ENCODE measurements around the gene HSDL1. TPM values are rescaled to one million over a fixed set of nuclear protein-coding genes. Genes with fewer than 3 reads are reported as not detected.

HSDL1 gene
- total and polyA plus RNA-seq, 2 experiments from 2014 or later: 10.8 to 17.0 TPM

- in situ Hi-C loops (cut with MboI): no loop called here
- no peak overlapping the region for H3K4me3 ChIP-seq
- WGBS, 2 experiments (ENCODE audit: low coverage in 1 of 2, low lambda C conversion rate in 2 of 2, missing lambda C conversion rate in 2 of 2): 27 to 28% methylated on average over 9 of the region's 9 CpGs
- H4K20me1 ChIP-seq (ENCODE audit: insufficient read depth): no peaks in the 10 kb centered on the region
- peaks cover 21% of the 10 kb centered on the region for H3K4me1 ChIP-seq (ENCODE audit: insufficient read depth)
- H3F3A ChIP-seq (ENCODE audit: insufficient read depth): peaks cover 10% of the 10 kb centered on the region; the same call in 1 of the 2 replicates
- H3K27ac ChIP-seq: peak overlapping the region; percentile 60
- peak; percentile 78 for DNase-seq
- H3K79me2 ChIP-seq (ENCODE audit: insufficient read depth): no peaks in the 10 kb centered on the region
- no peak overlapping the region for H3K4me2 ChIP-seq (ENCODE audit: unreplicated experiment)
- peak overlapping the region; percentile 43; the same call in 1 of the 2 replicates for H3K9ac ChIP-seq
- H3K27me3 ChIP-seq (replicated peaks; ENCODE audit: insufficient read depth): no peaks in the 10 kb centered on the region
- H3K9me2 ChIP-seq (ENCODE audit: insufficient read depth): no peaks in the 10 kb centered on the region
- TF ChIP-seq EZH2phosphoT487 (IDR thresholded peaks at IDR 0.05; ENCODE audit: insufficient read depth, low read depth) (no peak), EZH2 (IDR thresholded peaks at IDR 0.05; ENCODE audit: insufficient read depth, poor library complexity, severe bottlenecking) (no peak)
- H2AFZ ChIP-seq: no peak overlapping the region
- H3K36me3 ChIP-seq (ENCODE audit: low read depth): no peaks in the 10 kb centered on the region
- H3K9me3 ChIP-seq (ENCODE audit: low read depth): no peaks in the 10 kb centered on the region
Observed at GRCh38 chr16:84177741-84178073, 32.7 kb upstream of the HSDL1 start.

- Histone ChIP-seq H3K27me3 (replicated peaks; ENCODE audit: insufficient read depth) (no peaks in the 10 kb centered on the region), H3K4me2 (ENCODE audit: unreplicated experiment) (no peak overlapping the region), H4K20me1 (ENCODE audit: insufficient read depth) (no peaks in the 10 kb centered on the region), H3K9me3 (ENCODE audit: low read depth) (no peaks in the 10 kb centered on the region), H3K36me3 (ENCODE audit: low read depth) (no peaks in the 10 kb centered on the region), H3K9ac (peak overlapping the region; percentile 43; the same call in 1 of the 2 replicates), H3K79me2 (ENCODE audit: insufficient read depth) (no peaks in the 10 kb centered on the region), H3K27ac (peak overlapping the region; percentile 60; the same call in 1 of the 2 replicates), H2AFZ (no peak overlapping the region), H3K4me3 (no peak overlapping the region), H3K4me1 (ENCODE audit: insufficient read depth) (peaks cover 21% of the 10 kb centered on the region), H3K9me2 (ENCODE audit: insufficient read depth) (no peaks in the 10 kb centered on the region), H3F3A (ENCODE audit: insufficient read depth) (peaks cover 10% of the 10 kb centered on the region; the same call in 1 of the 2 replicates)
- in situ Hi-C loops (cut with MboI): no loop called here
- no peak for DNase-seq
- 42 to 45% methylated on average over 18 of the region's 18 CpGs for WGBS, 2 experiments (ENCODE audit: low coverage in 1 of 2, low lambda C conversion rate in 2 of 2, missing lambda C conversion rate in 2 of 2)
- TF ChIP-seq EZH2phosphoT487 (IDR thresholded peaks at IDR 0.05; ENCODE audit: insufficient read depth, low read depth): no peak
- TF ChIP-seq EZH2 (IDR thresholded peaks at IDR 0.05; ENCODE audit: insufficient read depth, poor library complexity, severe bottlenecking): no peak
Observed at GRCh38 chr16:84176192-84177053, 31.4 kb upstream of the HSDL1 start.

GRCh38 chr16:84175350-84176081 lies 30.5 kb upstream of the HSDL1 start:
- no peak overlapping the region for H3K4me2 ChIP-seq (ENCODE audit: unreplicated experiment)
- H3K9me2 ChIP-seq (ENCODE audit: insufficient read depth): no peaks in the 10 kb centered on the region
- 53 to 54% methylated on average over 10 of the region's 10 CpGs for WGBS, 2 experiments (ENCODE audit: low coverage in 1 of 2, low lambda C conversion rate in 2 of 2, missing lambda C conversion rate in 2 of 2)
- no peak overlapping the region for H2AFZ ChIP-seq
- H4K20me1 ChIP-seq (ENCODE audit: insufficient read depth): no peaks in the 10 kb centered on the region
- peak; percentile 67 for DNase-seq
- H3K36me3 ChIP-seq (ENCODE audit: low read depth): no peaks in the 10 kb centered on the region
- H3K4me3 ChIP-seq: no peak overlapping the region
- no peaks in the 10 kb centered on the region for H3K9me3 ChIP-seq (ENCODE audit: low read depth)
- TF ChIP-seq EZH2phosphoT487 (IDR thresholded peaks at IDR 0.05; ENCODE audit: insufficient read depth, low read depth) (no peak), EZH2 (IDR thresholded peaks at IDR 0.05; ENCODE audit: insufficient read depth, poor library complexity, severe bottlenecking) (no peak)
- H3K27me3 ChIP-seq (replicated peaks; ENCODE audit: insufficient read depth): no peaks in the 10 kb centered on the region
- H3F3A ChIP-seq (ENCODE audit: insufficient read depth): peaks cover 10% of the 10 kb centered on the region; the same call in 1 of the 2 replicates
- in situ Hi-C loops (cut with MboI): no loop called here
- H3K4me1 ChIP-seq (ENCODE audit: insufficient read depth): peaks cover 21% of the 10 kb centered on the region
- no peaks in the 10 kb centered on the region for H3K79me2 ChIP-seq (ENCODE audit: insufficient read depth)
- no peak overlapping the region for H3K9ac ChIP-seq
- H3K27ac ChIP-seq: no peak overlapping the region

- TF ChIP-seq EZH2 (IDR thresholded peaks at IDR 0.05; ENCODE audit: insufficient read depth, poor library complexity, severe bottlenecking): no peak
- TF ChIP-seq EZH2phosphoT487 (IDR thresholded peaks at IDR 0.05; ENCODE audit: insufficient read depth, low read depth): no peak
- H3F3A ChIP-seq (ENCODE audit: insufficient read depth): peaks cover 10% of the 10 kb centered on the region; the same call in 1 of the 2 replicates
- no peak overlapping the region for H2AFZ ChIP-seq
- H3K4me1 ChIP-seq (ENCODE audit: insufficient read depth): peaks cover 21% of the 10 kb centered on the region
- in situ Hi-C loops (cut with MboI): no loop called here
- no peak overlapping the region for H3K4me2 ChIP-seq (ENCODE audit: unreplicated experiment)
- no peaks in the 10 kb centered on the region for H3K9me2 ChIP-seq (ENCODE audit: insufficient read depth)
- 81 to 83% methylated on average over 11 of the region's 11 CpGs for WGBS, 2 experiments (ENCODE audit: low coverage in 1 of 2, low lambda C conversion rate in 2 of 2, missing lambda C conversion rate in 2 of 2)
- H3K9ac ChIP-seq: no peak overlapping the region
- H3K36me3 ChIP-seq (ENCODE audit: low read depth): no peaks in the 10 kb centered on the region
- H3K4me3 ChIP-seq: no peak overlapping the region
- no peaks in the 10 kb centered on the region for H3K27me3 ChIP-seq (replicated peaks; ENCODE audit: insufficient read depth)
- no peak overlapping the region for H3K27ac ChIP-seq
- no peaks in the 10 kb centered on the region for H3K9me3 ChIP-seq (ENCODE audit: low read depth)
- no peaks in the 10 kb centered on the region for H4K20me1 ChIP-seq (ENCODE audit: insufficient read depth)
- DNase-seq: no peak
- H3K79me2 ChIP-seq (ENCODE audit: insufficient read depth): no peaks in the 10 kb centered on the region
Observed at GRCh38 chr16:84174396-84174795, 29.4 kb upstream of the HSDL1 start.

All from GM23248 (cell line).